Medulla oblongata (tissue), 1 donor: Measurements from ENCODE around the gene IL1B.

ENCODE experiments used
- DNase-seq: peaks from one replicate; pipeline ENCODE4 v3.0.0-alpha.2; 2015; ENCODE audit errors: extremely low spot score

Gene IL1B

DNA sequence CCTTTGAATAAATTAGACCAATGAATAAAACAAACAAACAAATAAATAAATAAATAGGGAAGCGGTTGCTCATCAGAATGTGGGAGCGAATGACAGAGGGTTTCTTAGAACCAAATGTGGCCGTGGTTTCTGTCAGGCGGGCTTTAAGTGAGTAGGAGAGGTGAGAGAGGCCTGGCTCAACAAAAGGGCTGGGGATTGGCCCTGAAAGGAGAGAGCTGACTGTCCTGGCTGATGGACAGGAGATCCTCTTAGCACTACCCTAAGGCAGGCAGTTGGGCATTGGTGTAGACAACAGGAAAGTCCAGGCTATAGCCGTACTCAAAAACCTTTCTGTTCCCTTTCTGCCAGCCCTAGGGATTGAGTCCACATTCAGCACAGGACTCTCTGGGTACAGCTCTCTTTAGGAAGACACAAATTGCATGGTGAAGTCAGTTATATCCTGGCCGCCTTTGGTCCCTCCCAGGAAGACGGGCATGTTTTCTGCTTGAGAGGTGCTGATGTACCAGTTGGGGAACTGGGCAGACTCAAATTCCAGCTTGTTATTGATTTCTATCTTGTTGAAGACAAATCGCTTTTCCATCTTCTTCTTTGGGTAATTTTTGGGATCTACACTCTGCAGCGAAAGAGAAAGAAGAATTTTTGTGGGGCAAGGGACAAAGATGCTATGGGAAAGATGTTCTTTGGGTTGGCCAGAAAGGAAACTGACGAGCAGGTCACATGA, 6.5 kb downstream of the IL1B start:
- no peak for DNase-seq

DNA sequence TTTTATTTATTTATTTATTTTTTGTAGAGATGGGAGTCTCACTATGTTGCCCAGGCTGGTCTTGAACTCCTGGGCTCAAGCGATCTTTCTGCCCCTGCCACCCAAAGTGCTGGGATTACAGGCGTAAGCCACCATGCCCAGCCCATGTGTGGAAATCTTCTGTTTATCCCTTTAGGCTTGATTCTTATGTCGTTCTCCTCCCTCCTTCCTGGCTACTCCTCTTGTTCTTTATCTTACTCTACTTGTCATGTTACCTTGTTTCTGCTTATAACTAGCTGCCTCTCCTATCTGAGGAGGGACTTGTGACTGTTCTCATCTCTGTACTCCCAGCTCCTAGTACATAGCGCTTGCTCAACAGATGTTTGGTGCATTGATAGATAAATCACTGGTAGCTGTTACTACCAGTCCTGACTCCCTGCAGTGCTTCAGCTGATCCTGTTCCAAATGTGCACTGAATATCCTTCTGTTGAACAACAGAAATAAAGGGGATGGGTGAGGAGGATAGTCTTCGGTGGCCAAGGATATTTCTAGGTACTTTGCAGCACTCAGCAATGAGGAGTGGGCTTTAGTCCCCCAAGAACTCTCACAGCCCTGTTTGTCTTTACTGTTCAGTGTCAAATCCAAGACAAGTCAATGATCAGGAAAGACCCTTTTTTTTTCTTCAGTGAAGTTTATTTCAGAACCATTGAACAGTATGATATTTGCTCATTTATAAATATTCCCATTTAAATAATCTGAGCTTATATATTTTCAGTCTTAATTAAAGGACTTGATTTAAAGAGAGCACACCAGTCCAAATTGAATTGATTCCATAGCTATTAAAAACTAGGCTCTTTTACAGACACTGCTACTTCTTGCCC, 7.2 kb downstream of the IL1B start:
- DNase-seq: no peak

DNA sequence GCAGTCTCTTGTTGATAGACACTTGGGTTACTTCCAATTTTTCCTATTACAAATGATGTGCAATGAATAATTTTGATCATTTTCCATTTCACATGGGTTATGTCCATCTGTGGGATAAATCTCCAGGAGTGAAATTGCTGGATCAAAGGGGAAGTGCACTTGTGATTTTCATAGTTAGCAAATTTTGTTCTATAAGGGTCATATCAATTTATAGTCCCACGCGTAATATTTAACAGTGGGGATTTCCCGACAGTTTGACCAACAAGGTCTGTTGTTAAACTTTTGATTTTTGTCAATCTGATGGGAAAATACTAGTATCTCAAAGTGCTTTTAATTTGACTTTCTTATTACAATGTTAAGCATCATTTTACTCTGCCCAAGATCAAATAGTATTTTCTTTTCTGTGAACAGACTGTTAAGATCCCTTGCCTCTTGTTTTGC, 8.3 kb downstream of the IL1B start:
- DNase-seq: no peak

DNA sequence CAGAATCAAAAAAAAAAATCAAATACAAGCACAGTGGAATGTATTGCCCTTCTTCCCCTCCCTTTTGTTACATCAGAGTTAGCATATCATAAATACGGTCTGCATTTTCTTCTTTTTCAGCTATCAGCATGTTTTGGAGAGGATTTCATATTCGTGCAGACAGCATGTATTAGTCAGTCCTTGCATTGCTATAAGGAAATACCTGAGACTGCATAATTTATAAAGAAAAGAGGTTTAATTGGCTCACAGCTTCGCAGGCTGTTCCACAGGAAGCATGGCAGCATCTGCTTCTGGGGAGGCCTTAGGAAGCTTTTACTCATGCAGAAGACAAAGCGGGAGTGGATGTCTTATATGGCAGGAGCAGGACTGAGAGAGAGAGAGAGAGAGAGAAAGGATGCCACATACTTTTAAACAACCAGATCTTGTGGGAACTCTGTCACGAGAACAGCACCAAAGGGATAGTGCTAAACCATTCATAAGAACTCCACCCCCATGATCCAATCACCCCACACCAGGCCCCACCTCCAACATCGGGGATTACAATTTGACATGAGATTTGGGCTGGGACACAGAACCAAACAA, 8.9 kb downstream of the IL1B start:
- no peak for DNase-seq

DNA sequence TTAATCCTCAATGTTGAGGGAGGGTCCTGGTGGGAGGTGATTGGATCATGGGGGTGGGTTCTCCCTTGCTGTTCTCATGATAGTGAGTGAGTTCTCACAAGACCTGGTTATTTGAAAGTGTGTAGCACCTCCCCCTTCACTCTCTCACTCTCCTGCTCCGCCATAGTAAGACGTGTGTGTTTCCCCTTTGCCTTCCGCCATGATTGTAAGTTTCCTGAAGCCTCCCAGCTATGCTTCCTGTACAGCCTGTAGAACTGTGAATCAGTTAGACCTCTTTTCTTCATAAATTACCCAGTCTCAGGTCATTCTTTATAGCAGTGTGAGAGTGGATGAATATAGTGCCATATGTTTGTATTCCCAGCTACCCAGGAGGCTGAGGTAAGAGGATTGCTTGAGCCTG, 9.6 kb downstream of the IL1B start:
- DNase-seq: no peak

DNA sequence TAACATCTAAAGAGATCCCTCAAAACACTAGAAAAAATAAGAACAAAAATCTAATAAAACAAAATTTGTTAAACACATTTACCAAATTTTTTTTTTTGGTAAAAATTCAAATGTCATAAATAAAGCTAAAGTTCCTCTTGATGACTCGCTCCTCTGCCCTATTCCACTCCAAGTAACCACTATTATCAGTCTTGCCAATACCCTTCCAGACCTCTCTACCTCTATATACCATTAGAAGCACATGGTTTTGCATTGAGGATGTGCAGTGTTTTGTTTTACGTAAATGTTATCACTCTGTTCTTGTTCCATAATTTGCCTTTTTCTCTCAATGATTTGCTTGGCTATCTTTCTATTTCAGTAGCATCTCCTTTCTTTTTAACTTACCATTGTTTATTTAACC, 10.9 kb downstream of the IL1B start:
- no peak for DNase-seq

DNA sequence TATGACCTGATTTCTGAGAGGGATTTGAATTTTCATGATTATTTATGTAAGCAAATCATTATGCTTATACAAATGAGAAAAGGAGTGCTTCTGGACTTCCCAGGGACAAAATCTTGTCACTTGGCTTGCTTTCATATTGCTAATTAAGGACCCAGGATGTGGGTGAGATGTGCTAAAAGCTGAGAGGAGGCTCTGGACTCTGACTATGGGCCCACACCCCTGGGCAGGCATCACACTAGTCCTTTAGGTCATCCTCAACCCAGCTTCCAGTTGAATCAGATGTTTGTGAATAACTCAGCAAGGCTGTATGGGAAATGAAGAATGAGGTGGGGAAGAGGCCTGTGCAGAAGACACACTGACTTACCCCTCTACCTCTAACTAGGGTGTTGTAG, 11.9 kb downstream of the IL1B start:
- no peak for DNase-seq

DNA sequence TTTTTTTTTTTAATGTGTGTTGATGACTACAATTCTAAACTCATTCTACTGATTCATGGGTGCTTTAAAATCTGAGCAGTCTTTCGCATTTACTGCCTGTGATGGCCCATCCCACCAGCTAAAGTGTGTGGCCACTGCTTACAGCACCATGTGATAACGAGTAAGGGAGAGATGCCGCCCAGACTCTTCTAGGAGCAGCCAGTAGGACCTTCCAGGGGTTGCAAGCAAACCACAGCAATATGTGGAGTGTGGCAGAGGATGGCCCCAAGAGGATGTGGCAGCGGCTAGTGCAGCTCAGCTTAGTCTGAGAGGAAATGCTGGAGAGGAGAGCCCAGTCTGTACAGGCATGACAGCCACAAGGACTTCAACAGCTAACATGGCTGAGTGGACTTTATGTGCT, 14.9 kb downstream of the IL1B start:
- DNase-seq: peak; percentile 18

DNA sequence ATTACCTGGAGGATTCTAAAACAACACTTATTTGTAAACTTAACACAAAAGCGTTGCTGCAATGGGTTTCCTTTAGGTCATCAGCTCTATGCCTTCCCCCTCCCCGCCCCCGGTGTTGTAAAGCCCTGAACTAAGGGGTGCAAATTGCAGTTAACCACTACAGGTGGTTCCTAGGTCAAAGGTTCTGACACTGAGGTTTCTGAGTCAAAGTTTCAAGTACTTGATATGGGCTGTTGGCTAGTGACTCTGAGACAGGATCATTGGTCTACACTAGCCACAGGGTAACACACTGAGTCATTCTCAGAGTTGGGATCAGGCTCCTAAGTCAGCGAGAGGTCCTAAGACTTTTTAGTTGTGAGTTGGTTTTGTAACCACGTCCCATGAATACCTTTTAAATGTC, 15.4 kb downstream of the IL1B start:
- no peak for DNase-seq

DNA sequence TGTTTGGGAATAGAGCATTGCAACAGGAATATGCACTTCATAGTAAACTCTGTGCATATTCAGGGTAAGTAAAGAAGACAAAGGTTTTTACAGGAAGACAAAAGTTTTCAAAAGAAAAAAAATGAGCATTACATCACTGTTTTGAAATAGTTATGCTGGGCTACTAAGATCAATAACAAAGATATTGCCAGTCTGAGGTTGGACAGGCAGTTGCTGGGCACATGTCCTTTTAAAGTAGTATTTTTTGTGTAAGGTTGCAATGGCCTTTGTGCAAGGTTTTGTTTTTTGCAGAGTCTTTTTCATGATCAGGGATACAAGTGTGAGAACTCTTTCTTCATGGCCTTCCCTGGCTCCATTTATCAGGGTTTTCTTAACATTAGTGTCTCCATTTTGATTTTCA, 16.2 kb downstream of the IL1B start:
- no peak for DNase-seq

DNA sequence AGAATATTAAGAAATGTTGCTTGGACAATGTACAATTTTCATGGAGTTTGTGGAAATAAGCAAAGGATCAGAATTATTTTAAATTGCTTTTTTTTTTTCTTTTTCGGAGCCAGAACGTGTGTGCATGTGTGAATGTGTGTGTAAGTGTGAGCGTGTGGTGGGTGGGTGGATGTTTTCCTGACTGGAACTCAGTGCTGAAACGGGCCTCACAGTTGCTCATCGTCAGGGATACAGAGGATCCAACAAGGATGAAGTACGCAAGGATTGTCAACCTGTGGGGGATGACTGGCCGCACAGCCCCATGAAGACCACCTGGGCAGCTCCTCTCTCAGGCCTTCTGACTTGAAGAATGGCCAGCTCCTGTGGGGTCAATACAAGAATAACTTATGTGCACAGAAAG, 17.5 kb downstream of the IL1B start:
- no peak for DNase-seq

DNA sequence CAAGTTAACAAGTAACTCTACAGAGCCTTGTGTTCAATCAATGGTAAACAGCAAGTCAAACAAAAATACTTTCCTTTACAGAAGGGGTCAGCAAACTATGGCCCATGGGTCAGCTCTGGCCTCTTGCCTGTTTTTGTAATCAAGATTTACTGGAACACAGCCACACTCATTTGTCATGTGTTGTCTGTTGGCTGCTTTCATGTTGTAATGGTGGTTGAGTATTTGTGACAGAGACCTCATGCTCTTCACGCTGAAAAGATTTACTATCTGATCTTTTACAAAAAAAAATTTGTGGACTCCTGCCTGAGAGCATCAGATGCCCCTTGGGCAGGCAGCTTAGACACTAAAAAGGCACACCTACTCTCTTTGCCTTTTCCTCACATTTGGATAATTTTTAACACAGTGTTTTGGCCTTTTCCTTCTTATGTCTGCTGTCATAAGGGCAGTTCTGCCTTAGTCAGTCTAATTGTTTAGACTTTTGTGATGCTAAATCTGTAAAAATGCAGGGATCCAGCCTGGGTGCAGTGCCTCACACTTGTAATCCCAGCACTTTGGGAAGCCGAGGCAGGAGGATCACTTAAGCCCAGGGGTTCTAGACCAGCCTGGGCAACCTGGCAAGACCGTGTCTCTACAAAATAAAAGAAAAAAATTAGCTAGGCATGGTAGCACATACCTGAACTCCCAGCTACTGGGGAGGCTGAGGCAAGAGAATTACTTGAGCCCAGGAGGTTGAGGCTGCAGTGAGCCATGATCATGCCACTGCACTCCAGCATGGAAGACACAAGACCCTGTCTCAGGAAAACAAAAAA, 18.3 kb downstream of the IL1B start:
- DNase-seq: no peak

DNA sequence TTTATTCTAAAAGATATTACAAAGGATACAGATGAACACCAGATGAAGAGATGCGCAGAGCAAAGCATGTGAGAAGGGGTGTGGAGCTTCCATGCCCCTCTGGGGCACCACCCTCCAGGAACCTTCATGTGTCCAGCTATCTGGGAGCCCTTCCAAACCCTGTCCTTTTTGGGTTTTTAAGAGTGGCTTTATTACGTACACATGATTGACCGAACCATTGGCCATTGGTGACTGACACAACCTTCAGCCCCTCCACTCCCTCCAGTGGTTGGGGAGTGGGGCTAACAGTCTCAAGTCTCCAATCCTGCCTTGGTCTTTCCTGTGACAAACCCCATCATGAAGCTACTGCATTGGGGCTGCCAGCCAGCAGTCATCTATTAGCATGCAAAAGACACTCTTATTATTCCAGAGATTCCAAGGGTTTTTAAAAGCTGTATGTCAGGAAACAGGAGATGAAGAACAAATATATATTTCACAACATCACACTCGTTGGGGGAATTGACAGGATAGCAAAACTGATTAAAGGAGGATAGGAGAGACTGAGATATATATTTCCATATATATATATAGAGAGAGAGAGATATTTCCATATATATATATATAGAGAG, 19.4 kb downstream of the IL1B start:
- no peak for DNase-seq

DNA sequence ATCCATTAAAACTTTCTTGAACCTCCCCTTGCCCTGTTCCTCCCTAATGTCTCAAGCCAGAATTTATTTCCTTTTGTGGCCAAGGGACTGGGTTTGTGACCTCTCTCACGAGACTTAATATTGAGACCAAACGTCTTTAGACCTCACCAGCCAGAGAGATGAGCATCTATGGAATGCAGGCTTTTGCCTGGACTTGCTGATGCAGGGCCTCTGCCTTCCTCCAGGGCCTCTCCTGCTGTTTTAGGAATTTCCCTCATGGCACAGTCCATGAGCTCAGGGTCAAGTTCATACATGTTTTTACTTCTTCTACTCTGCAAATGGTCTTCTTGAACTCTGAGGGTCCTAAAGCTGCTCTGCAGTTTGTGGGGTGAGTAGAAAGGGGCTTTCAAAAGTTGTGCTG, 22.3 kb downstream of the IL1B start:
- no peak for DNase-seq

DNA sequence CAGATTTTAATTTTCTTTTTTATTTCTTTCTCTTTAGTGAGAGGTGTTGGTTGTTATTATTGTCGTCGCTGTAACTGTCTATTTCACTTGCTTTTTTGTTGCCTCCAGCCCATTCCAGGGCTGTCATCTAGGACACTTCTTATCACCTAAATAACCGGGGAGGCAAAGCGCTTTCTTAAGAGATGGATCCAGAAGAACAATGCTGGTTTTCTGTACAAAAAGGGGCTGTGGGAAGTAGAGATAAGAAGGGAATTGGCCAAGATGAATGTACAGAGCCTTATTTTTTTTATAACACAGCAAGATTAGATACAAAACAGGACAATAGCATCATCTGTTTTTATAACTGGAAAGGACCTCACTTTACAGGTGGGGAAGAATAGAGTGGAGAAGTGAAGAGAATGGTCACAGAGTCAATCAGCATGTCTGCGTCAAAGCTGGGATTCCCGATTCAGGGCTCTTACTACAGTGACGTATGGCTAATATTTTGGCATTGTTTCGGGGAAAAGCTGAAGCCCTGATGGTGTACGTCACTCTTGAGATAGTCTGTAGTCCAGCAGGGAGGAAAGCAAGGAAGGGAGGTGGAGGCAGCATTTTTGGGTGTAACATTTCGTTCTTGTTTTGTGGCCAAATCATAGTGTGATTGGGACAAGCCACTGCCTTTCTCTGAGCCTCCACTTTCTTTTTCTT, 23.2 kb downstream of the IL1B start:
- DNase-seq: no peak

DNA sequence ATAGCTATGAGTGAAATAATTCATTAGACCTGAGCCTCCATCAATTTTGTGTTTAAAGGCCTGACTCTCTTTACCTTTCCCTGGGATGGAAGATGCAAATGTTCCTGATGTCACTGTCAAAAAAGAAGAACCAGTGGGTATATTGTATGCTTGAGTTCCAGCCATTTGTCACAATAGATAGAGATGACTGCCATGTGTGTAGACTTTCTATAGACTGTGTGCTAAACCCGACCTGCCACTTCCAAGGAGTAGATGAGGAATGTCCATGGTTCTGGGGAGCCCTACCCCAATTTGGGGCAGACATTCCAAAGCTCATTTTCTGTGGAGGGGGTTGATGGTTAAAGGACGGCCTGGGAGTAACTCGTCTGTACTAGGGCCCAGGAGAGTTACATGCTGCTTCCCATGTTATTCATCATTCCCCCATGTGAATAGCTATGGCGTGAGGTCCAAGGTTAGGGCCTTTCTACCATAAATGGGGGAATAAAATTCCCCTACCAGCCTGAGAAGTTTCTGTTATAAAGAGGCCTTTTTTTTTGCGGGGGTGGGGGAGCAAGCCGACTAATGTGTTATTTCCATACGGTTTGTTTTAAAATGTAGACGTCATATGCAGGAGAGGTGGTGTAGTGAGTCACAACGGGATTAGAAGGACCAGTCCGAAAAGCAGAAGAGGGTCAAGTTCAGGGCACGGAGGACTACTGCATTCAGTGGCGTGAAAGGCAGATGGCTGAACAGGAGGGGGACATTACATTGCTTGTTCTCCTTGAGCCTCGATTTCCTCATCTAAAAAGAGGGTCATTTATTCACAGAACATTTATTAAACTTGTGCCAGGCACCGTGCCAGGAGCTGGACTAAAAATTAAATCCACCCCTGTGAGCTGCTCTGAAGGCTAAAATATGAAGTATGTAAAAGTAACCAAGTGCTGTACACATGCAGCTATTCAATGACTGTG, 24.0 kb downstream of the IL1B start:
- no peak for DNase-seq

DNA sequence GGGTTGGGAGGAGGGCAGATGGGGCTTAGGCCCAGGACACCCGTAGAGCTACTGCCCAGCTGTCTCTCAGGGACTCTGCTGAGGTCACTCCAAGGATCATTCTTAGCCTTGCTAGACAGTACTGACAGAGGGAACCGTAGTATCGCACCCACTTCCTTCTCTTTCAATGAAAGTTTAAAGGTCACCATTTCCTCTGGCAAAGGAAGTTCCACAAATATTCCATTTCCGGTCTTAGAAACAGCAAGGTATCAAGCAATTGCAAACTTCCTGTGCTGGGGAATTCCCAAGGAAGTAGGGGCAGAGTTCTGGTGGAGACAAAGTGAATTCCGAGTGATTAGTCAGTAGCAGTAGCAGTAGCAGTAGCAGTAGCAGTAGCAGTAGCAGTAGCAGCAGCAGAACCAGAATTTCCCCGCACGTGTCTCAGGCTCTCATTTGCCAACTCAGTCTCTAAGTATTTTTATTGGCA, 24.7 kb downstream of the IL1B start:
- DNase-seq: no peak

DNA sequence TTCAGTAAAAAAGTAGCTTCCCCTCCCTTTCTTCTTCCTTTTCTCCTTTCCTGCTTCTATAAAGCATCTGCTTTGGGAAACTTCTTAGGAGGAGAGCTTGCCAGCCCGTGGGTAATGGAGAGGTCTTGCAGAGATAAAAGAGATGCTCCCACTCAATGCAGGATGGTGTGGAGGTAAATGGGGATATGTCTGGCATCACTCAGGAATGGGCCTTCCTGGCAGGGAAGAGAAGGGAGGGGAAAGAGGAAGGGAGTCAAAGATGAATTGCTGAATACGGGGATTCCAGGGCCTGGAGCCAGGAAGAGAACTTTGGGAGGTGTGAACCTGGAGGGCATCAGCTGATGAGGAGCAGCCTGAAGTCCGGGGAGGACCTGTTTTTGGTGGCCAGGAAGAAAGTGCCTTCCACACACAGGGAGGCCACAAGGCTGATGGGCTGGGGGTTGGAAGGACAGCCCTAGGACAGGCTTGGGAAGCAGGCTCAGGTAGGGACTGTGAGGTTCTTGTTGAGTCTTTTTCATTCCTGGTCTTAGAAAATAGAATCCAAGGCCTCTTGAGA, 25.2 kb downstream of the IL1B start:
- no peak for DNase-seq

DNA sequence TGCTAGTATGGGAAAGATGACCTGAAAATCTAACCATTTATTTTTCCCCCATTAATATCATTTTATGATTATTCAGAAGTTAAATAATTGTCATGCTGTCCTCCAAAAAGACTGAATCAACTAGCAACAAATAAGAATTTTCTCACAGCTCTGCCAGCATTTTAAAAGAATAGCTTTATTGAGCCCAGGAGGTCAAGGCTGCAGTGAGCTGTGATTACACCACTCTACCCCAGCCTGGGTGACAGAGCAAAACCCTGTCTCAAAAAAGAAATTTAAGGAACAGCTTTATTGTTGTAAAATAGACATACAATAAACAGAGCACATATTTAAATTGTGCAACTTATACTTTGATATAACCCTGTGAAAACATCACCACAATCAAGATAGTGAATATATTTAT, 27.5 kb downstream of the IL1B start:
- DNase-seq: no peak
